B cell (primary cell): ENCODE results near the gene NEUROD2. TPM values are rescaled to one million over a fixed set of nuclear protein-coding genes. Genes with fewer than 3 reads are reported as not detected.

Experiments
- ATAC-seq: fragments of 200-7000 bp; cut with Tn5 transposase; one replicate; pipeline ENCODE4 v1.10.0; 2021; ENCODE audit warnings: low read depth, mild to moderate bottlenecking, moderate number of reproducible peaks, moderate library complexity
- CTCF ChIA-PET: fragments of 350-600 bp; sonication (Branson Sonifier 250); formaldehyde crosslinking; loops from one replicate; lab custom pipeline; 2021; ENCODE audit warnings: antibody characterized with exemption, inconsistent platforms; lab: Charles Lee
- POLR2A ChIA-PET: fragments of 350-600 bp; sonication (Branson Sonifier 250); formaldehyde crosslinking; loops from one replicate; lab custom pipeline; 2021; ENCODE audit warnings: antibody characterized with exemption; lab: Charles Lee
- DNase-seq: peaks from one replicate; pipeline ENCODE4 v3.0.0; 2013
- H2AFZ ChIP-seq: 2 replicates; pipeline ENCODE4 v1.6.1; 2012; ENCODE audit warnings: mild to moderate bottlenecking, low read depth, low read length; ENCODE audit not compliant: insufficient read depth, poor library complexity, severe bottlenecking
- H3K27ac ChIP-seq, 2 donors: 1 replicate in 1 of 2; 2 replicates in 1 of 2; pipeline ENCODE4 v1.5.1; 2012 to 2013; ENCODE audit warnings: low read length in 2 of 2, mild to moderate bottlenecking in 2 of 2, moderate library complexity in 1 of 2
- H3K27me3 ChIP-seq, 4 experiments: fragments of 200-600 bp in 1 of 4; sonication (generic) in 1 of 4; replicated peaks in 1 of 4; 1 replicate in 2 of 4; 2 replicates in 2 of 4; pipeline versions ENCODE4 v1.6.1 to v1.7.0; 2013 to 2016; ENCODE audit warnings: low read length in 3 of 4, mild to moderate bottlenecking in 2 of 4, mixed read lengths in 1 of 4, moderate library complexity in 1 of 4; ENCODE audit not compliant: insufficient read depth in 4 of 4, control insufficient read depth in 3 of 4; ENCODE audit errors: control extremely low read depth in 1 of 4
- H3K36me3 ChIP-seq, 2 experiments: replicated peaks in 1 of 2; 1 replicate in 1 of 2; 2 replicates in 1 of 2; pipeline versions ENCODE4 v1.6.1 to v1.7.1; 2013; ENCODE audit warnings: low read length in 1 of 2; ENCODE audit not compliant: insufficient read depth in 2 of 2, control insufficient read depth in 1 of 2; ENCODE audit errors: control extremely low read depth in 1 of 2, extremely low read depth in 1 of 2
- H3K4me1 ChIP-seq, 2 donors: fragments of 200-600 bp in 1 of 2; sonication (generic) in 1 of 2; 1 replicate in 1 of 2; 2 replicates in 1 of 2; pipeline versions ENCODE4 v1.5.1 to v1.6.1; 2013 to 2017; ENCODE audit warnings: low read length in 2 of 2; ENCODE audit not compliant: control insufficient read depth in 2 of 2, insufficient read depth in 2 of 2
- H3K4me2 ChIP-seq: replicated peaks from 2 replicates; pipeline ENCODE3; 2012; ENCODE audit warnings: mild to moderate bottlenecking, low read depth, low read length; ENCODE audit not compliant: poor library complexity, severe bottlenecking
- H3K4me3 ChIP-seq, 5 experiments: fragments of 200-600 bp in 1 of 5; sonication (generic) in 1 of 5; 1 replicate in 3 of 5; 2 replicates in 2 of 5; pipeline versions ENCODE4 v1.5.1 to v1.7.0; 2011 to 2016; ENCODE audit warnings: low read length in 4 of 5, mild to moderate bottlenecking in 4 of 5, low read depth in 2 of 5, control low read depth in 1 of 5, moderate library complexity in 1 of 5; ENCODE audit not compliant: insufficient read depth in 1 of 5; ENCODE audit errors: control extremely low read depth in 1 of 5, extremely low read depth in 1 of 5
- H3K79me2 ChIP-seq: fragments of 200-600 bp; sonication (generic); one replicate; pipeline ENCODE4 v1.6.0; 2016; ENCODE audit warnings: low read length; ENCODE audit not compliant: control insufficient read depth, insufficient read depth
- H3K9ac ChIP-seq: fragments of 200-600 bp; sonication (generic); 2 replicates; pipeline ENCODE4 v1.6.1; 2017; ENCODE audit warnings: mild to moderate bottlenecking, low read length, moderate library complexity
- H3K9me3 ChIP-seq, 3 donors: one replicate each; pipeline versions ENCODE4 v1.6.1 to v1.7.1; 2013; ENCODE audit warnings: low read length in 2 of 3; ENCODE audit not compliant: control insufficient read depth in 2 of 3, insufficient read depth in 1 of 3; ENCODE audit errors: control extremely low read depth in 1 of 3
- H4K20me1 ChIP-seq: 2 replicates; pipeline ENCODE4 v1.6.0; 2012; ENCODE audit warnings: mild to moderate bottlenecking, low read length; ENCODE audit not compliant: insufficient read depth, control insufficient read depth, poor library complexity, severe bottlenecking
- H3K27ac Mint-ChIP-seq: one replicate; pipeline ENCODE4 v1.8.0; 2021; ENCODE audit warnings: mixed read lengths
- H3K27me3 Mint-ChIP-seq: one replicate; pipeline ENCODE4 v1.8.0; 2021; ENCODE audit warnings: mixed read lengths
- H3K4me1 Mint-ChIP-seq: one replicate; pipeline ENCODE4 v1.8.0; 2021; ENCODE audit warnings: mixed read lengths
- H3K4me3 Mint-ChIP-seq: one replicate; pipeline ENCODE4 v1.8.0; 2021; ENCODE audit warnings: mixed read lengths
- H3K9me3 Mint-ChIP-seq: one replicate; pipeline ENCODE4 v1.8.0; 2022; ENCODE audit warnings: mixed read lengths; ENCODE audit not compliant: insufficient read depth
- EZH2 ChIP-seq: IDR thresholded peaks from 2 replicates; pipeline ENCODE4 v1.6.1; 2012; ENCODE audit warnings: borderline replicate concordance, low read depth, mild to moderate bottlenecking, moderate library complexity, low read length; ENCODE audit not compliant: insufficient read depth, poor library complexity, severe bottlenecking
- WGBS: methylation state at CpG from one replicate; pipeline ENCODE4 v1.1.5; 2013; ENCODE audit warnings: missing lambda C conversion rate; ENCODE audit not compliant: insufficient coverage; 5-methylcytosine and 5-hydroxymethylcytosine counted together
- intact Hi-C: fragments of 100-400 bp; cut with micrococcal nuclease; formaldehyde crosslinking; loops from one replicate; pipeline ENCODE4 v1.10.0; 2022
- polyA plus RNA-seq: library from polyadenylated mRNA; depleted of rRNA; stranded (reverse); fragments of >200 nt; gene quantifications from 2 replicates; pipeline ENCODE4 v1.2.3, GENCODE V29; 2012
- total RNA-seq, 2 donors: library from RNA; stranded (reverse); fragments of 120-200 nt in 1 of 2; gene quantifications; 1 replicate in 1 of 2; 2 replicates in 1 of 2; pipeline versions ENCODE4 v1.2.3 to v1.2.4, GENCODE V29; 2013 to 2022
- TF ChIP-seq, protein P1 (sequence below): fragments of 200-600 bp; IDR thresholded peaks from one replicate; pipeline ENCODE4 v1.8.0; 2022; ENCODE audit warnings: antibody characterized with exemption, mild to moderate bottlenecking

NEUROD2 gene
- total and polyA plus RNA-seq, 2 donors (not counting 1 experiment from before 2014, with no cell fraction given) = 0.04 TPM; not detected in 1

DNA sequence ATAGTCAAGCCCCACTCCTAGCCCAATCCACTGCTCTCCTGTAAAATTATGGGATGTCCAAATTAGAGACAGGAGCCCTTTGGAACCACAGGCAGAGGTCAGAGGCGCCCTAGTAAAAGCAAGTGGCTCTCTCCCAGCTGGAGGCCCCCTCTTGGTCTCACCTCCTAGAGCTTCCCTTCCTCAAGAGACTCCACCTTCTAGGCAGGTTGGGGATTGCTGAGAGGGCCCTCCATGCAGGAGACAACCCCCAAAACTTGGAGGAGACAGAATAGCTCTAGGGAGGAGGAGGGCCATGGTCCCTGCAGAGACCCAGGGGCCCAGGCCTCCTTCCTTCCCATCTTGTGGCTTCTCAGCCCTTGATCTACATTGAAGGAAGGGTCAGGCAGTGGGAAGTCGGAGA lies 29.4 kb downstream of the NEUROD2 start:
- no peak overlapping the region for H3K27ac Mint-ChIP-seq
- no peaks in the 10 kb centered on the region for H3K9me3 Mint-ChIP-seq
- no CpG with 5 or more reads among the region's 2 CpGs for WGBS
- H3K4me1 Mint-ChIP-seq = peaks cover 4% of the 10 kb centered on the region
- H3K79me2 ChIP-seq = no peaks in the 10 kb centered on the region
- no peak overlapping the region for H3K4me3 Mint-ChIP-seq
- TF ChIP-seq EZH2 = no peak
- TF ChIP-seq, protein P1, sequence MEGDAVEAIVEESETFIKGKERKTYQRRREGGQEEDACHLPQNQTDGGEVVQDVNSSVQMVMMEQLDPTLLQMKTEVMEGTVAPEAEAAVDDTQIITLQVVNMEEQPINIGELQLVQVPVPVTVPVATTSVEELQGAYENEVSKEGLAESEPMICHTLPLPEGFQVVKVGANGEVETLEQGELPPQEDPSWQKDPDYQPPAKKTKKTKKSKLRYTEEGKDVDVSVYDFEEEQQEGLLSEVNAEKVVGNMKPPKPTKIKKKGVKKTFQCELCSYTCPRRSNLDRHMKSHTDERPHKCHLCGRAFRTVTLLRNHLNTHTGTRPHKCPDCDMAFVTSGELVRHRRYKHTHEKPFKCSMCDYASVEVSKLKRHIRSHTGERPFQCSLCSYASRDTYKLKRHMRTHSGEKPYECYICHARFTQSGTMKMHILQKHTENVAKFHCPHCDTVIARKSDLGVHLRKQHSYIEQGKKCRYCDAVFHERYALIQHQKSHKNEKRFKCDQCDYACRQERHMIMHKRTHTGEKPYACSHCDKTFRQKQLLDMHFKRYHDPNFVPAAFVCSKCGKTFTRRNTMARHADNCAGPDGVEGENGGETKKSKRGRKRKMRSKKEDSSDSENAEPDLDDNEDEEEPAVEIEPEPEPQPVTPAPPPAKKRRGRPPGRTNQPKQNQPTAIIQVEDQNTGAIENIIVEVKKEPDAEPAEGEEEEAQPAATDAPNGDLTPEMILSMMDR = no peak
- H4K20me1 ChIP-seq = no peaks in the 10 kb centered on the region
- H3K27me3 Mint-ChIP-seq = peaks cover 21% of the 10 kb centered on the region
- no peak for ATAC-seq
- H2AFZ ChIP-seq = no peak overlapping the region
- no peak for DNase-seq
- ChIA-PET CTCF (interaction anchor here (1.1 to 1.8 kb wide), 3 partner anchors 31 to 45 kb away, joined by 3 to 6 read pairs (median 5); no protein-coding TSS in a partner anchor), POLR2A (no interaction called here)
- H3K4me3 ChIP-seq = no peak overlapping the region
- intact Hi-C loops = no loop called here
- no peak overlapping the region for H3K4me2 ChIP-seq
- H3K27ac ChIP-seq = no peak overlapping the region
- peaks cover 0 to 7% of the 10 kb centered on the region in 2 donors for H3K4me1 ChIP-seq
- peaks cover 0 to 11% (median 2%) of the 10 kb centered on the region in 4 experiments for H3K27me3 ChIP-seq
- H3K9me3 ChIP-seq = peaks cover 0 to 7% (median 0%) of the 10 kb centered on the region in 3 donors
- no peaks in the 10 kb centered on the region for H3K36me3 ChIP-seq
- H3K9ac ChIP-seq = no peak overlapping the region

DNA sequence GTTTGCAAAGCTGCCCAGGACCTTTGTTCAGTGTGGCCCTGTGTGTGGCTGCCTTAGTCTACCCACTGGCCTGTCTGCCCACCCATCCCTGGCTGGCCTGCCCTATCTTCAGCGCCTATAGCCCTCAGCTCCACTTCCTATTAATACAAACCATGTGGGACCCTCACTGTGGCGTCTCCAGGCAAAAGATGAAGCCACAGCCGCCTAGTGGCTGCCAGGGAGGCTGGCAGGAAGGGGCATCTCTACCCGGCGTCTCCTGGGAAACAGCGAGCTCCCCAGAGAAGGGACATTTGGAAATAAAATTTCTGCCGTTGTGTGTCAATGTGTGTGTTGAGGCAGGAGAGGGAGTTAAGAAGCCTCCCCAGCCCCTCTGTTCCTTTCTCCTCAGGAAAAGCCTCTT lies 31.5 kb downstream of the NEUROD2 start:
- no peak overlapping the region for H3K4me3 ChIP-seq
- no peaks in the 10 kb centered on the region for H3K36me3 ChIP-seq
- Mint-ChIP-seq H3K27me3 (peaks cover 17% of the 10 kb centered on the region), H3K9me3 (no peaks in the 10 kb centered on the region), H3K4me3 (no peak overlapping the region), H3K27ac (no peak overlapping the region), H3K4me1 (peaks cover 4% of the 10 kb centered on the region)
- H3K27ac ChIP-seq = no peak overlapping the region
- DNase-seq (peak; percentile 28), ATAC-seq (no peak)
- CTCF ChIA-PET = interaction anchor here (0.7 to 1.3 kb wide), 5 partner anchors 9 to 182 kb away, joined by 3 read pairs; no protein-coding TSS in a partner anchor
- no peaks in the 10 kb centered on the region for H3K79me2 ChIP-seq
- H3K9me3 ChIP-seq = peaks cover 0 to 7% (median 4%) of the 10 kb centered on the region in 3 donors
- no peak overlapping the region for H3K4me2 ChIP-seq
- peaks cover 0 to 14% (median 2%) of the 10 kb centered on the region in 4 experiments for H3K27me3 ChIP-seq
- H3K9ac ChIP-seq = no peak overlapping the region
- H4K20me1 ChIP-seq = no peaks in the 10 kb centered on the region
- H2AFZ ChIP-seq = no peak overlapping the region
- TF ChIP-seq, protein P1 = peak; percentile 56
- TF ChIP-seq EZH2 = no peak
- POLR2A ChIA-PET = no interaction called here
- intact Hi-C loops = no loop called here
- whole genome bisulfite sequencing = 24% methylated on average over 3 of the region's 7 CpGs
- H3K4me1 ChIP-seq = peaks cover 0 to 10% of the 10 kb centered on the region in 2 donors
